Measurements from ENCODE around the gene C3AR1. TPM values are rescaled to one million over a fixed set of nuclear protein-coding genes. Genes with fewer than 3 reads are reported as not detected.
"Not testable (repeated sequence)": the region's sequence is repeated elsewhere in the genome, so short reads cannot be mapped to it uniquely, and the experiment has no call there.

The C3AR1 gene
- total RNA-seq, 1 experiment from 2014 or later = 0.09 TPM

GRCh38 chr12:8031872-8032241, 34.3 kb downstream of the C3AR1 start:
- ATAC-seq (no peak), DNase-seq (ENCODE audit: low spot score) (no peak)
- POLR2A ChIA-PET = interaction anchor here (0.9 kb wide), 1 partner anchor 95 kb away, joined by 5 read pairs; no protein-coding TSS in a partner anchor
- H3K27me3 Mint-ChIP-seq (ENCODE audit: low read depth) = no peaks in the 10 kb centered on the region
- TF ChIP-seq CTCF (IDR thresholded peaks at IDR 0.05) (no peak), IRF2 (CRISPR knock-in tag; IDR thresholded peaks at IDR 0.05; ENCODE audit: borderline replicate concordance, low read depth) (no peak), IRF1 (CRISPR knock-in tag; IDR thresholded peaks at IDR 0.05) (no peak), ZNF219 (CRISPR knock-in tag; IDR thresholded peaks at IDR 0.05; ENCODE audit: borderline replicate concordance) (no peak), ZNF121 (CRISPR knock-in tag; IDR thresholded peaks at IDR 0.05) (peak; percentile 85), MXD4 (CRISPR knock-in tag; IDR thresholded peaks at IDR 0.05; ENCODE audit: borderline replicate concordance) (no peak), ATF2 (CRISPR knock-in tag; IDR thresholded peaks at IDR 0.05; ENCODE audit: borderline replicate concordance, low read depth) (no peak)
- peak overlapping the region; percentile 84 for H3K4me3 Mint-ChIP-seq
- CTCF ChIA-PET = interaction anchor here (2.9 kb wide), 1 partner anchor 13 kb away, joined by 18 read pairs; no protein-coding TSS in a partner anchor
- 0 out of 2 replicates have a peak overlapping the region, but pooled peaks have one; percentile 69 for H3K27ac Mint-ChIP-seq
- H3K9me3 Mint-ChIP-seq = no peaks in the 10 kb centered on the region
- peaks cover 49% of the 10 kb centered on the region for H3K4me1 Mint-ChIP-seq
- no peaks in the 10 kb centered on the region for H3K36me3 Mint-ChIP-seq

- DNase-seq (ENCODE audit: low spot score); POLR2A ChIA-PET; ATAC-seq; H3K27ac Mint-ChIP-seq; H3K9me3 Mint-ChIP-seq; H3K27me3 Mint-ChIP-seq (ENCODE audit: low read depth); H3K36me3 Mint-ChIP-seq: not testable (repeated sequence)
- CTCF ChIA-PET = interaction anchor here (0.7 to 2.9 kb wide), 2 partner anchors 14 to 1628 kb away, joined by 3 to 18 read pairs; no protein-coding TSS in a partner anchor
- peak overlapping the region; percentile 84 for H3K4me3 Mint-ChIP-seq
- H3K4me1 Mint-ChIP-seq = peaks cover 43% of the 10 kb centered on the region
Measured at GRCh38 chr12:8031017-8031416, 35.1 kb downstream of the C3AR1 start.

- CTCF ChIA-PET = interaction anchor here (2.9 kb wide), 1 partner anchor 15 kb away, joined by 18 read pairs; no protein-coding TSS in a partner anchor
- Mint-ChIP-seq H3K9me3 (no peaks in the 10 kb centered on the region), H3K36me3 (no peaks in the 10 kb centered on the region), H3K4me1 (peaks cover 36% of the 10 kb centered on the region), H3K27me3 (ENCODE audit: low read depth) (no peaks in the 10 kb centered on the region), H3K4me3 (no peak overlapping the region), H3K27ac (no peak overlapping the region)
- DNase-seq (ENCODE audit: low spot score) (no peak), ATAC-seq (no peak)
- POLR2A ChIA-PET = no interaction called here
- no peak for TF ChIP-seq EMX1 (CRISPR knock-in tag; IDR thresholded peaks at IDR 0.05)
- TF ChIP-seq TP53 (CRISPR knock-in tag; IDR thresholded peaks at IDR 0.05) = no peak
- no peak for TF ChIP-seq ZNF281 (CRISPR knock-in tag; IDR thresholded peaks at IDR 0.05)
- TF ChIP-seq CBFB (CRISPR knock-in tag; IDR thresholded peaks at IDR 0.05; ENCODE audit: low read depth) = no peak
- no peak for TF ChIP-seq OVOL2 (CRISPR knock-in tag; IDR thresholded peaks at IDR 0.05; ENCODE audit: borderline replicate concordance)
Measured at GRCh38 chr12:8030189-8030588, 36.0 kb downstream of the C3AR1 start.

GRCh38 chr12:8028267-8028666, 37.9 kb downstream of the C3AR1 start:
- POLR2A ChIA-PET = no interaction called here
- Mint-ChIP-seq H3K9me3 (no peaks in the 10 kb centered on the region), H3K36me3 (no peaks in the 10 kb centered on the region), H3K4me3 (peak overlapping the region; percentile 81), H3K27me3 (ENCODE audit: low read depth) (no peaks in the 10 kb centered on the region), H3K27ac (no peak overlapping the region; the same call in 1 of the 2 replicates), H3K4me1 (peaks cover 18% of the 10 kb centered on the region)
- no peak for DNase-seq (ENCODE audit: low spot score)
- no peak for ATAC-seq
- CTCF ChIA-PET = interaction anchor here (0.7 kb wide), 1 partner anchor 172 kb away, joined by 3 read pairs; no protein-coding TSS in a partner anchor
- TF ChIP-seq HMGA2 (CRISPR knock-in tag; IDR thresholded peaks at IDR 0.05) (no peak), MYBL2 (CRISPR knock-in tag; IDR thresholded peaks at IDR 0.05) (no peak), CREM (CRISPR knock-in tag; IDR thresholded peaks at IDR 0.05) (no peak), ATF3 (CRISPR knock-in tag; conservative IDR thresholded peaks at IDR 0.05) (no peak), ZNF532 (CRISPR knock-in tag; IDR thresholded peaks at IDR 0.05; ENCODE audit: borderline replicate concordance) (no peak), ZNF121 (CRISPR knock-in tag; IDR thresholded peaks at IDR 0.05) (no peak), TP53 (CRISPR knock-in tag; IDR thresholded peaks at IDR 0.05) (no peak), ELF4 (CRISPR knock-in tag; IDR thresholded peaks at IDR 0.05; ENCODE audit: low read depth) (no peak)
